Measurements from ENCODE around the gene APOB. TPM values are rescaled to one million over a fixed set of nuclear protein-coding genes. Genes with fewer than 3 reads are reported as not detected.

APOB gene, protein sequence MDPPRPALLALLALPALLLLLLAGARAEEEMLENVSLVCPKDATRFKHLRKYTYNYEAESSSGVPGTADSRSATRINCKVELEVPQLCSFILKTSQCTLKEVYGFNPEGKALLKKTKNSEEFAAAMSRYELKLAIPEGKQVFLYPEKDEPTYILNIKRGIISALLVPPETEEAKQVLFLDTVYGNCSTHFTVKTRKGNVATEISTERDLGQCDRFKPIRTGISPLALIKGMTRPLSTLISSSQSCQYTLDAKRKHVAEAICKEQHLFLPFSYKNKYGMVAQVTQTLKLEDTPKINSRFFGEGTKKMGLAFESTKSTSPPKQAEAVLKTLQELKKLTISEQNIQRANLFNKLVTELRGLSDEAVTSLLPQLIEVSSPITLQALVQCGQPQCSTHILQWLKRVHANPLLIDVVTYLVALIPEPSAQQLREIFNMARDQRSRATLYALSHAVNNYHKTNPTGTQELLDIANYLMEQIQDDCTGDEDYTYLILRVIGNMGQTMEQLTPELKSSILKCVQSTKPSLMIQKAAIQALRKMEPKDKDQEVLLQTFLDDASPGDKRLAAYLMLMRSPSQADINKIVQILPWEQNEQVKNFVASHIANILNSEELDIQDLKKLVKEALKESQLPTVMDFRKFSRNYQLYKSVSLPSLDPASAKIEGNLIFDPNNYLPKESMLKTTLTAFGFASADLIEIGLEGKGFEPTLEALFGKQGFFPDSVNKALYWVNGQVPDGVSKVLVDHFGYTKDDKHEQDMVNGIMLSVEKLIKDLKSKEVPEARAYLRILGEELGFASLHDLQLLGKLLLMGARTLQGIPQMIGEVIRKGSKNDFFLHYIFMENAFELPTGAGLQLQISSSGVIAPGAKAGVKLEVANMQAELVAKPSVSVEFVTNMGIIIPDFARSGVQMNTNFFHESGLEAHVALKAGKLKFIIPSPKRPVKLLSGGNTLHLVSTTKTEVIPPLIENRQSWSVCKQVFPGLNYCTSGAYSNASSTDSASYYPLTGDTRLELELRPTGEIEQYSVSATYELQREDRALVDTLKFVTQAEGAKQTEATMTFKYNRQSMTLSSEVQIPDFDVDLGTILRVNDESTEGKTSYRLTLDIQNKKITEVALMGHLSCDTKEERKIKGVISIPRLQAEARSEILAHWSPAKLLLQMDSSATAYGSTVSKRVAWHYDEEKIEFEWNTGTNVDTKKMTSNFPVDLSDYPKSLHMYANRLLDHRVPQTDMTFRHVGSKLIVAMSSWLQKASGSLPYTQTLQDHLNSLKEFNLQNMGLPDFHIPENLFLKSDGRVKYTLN (N-terminal part only)
- under 1 TPM; 0.09 to 0.91 TPM for total RNA-seq

- Histone ChIP-seq H3K36me3 (no peaks in the 10 kb centered on the region), H3K4me1 (replicated peaks) (no peaks in the 10 kb centered on the region), H3K27me3 (replicated peaks; ENCODE audit: insufficient read depth) (no peaks in the 10 kb centered on the region), H3K27ac (no peak within 1 kb of the TSS), H3K4me3 (no peak within 1 kb of the TSS), H3K9me3 (no peaks in the 10 kb centered on the region)
- intact Hi-C loops (cut with DNase I): loop anchor here (1.0 to 5.0 kb wide), 2 partner anchors 74 to 273 kb away; no protein-coding TSS in a partner anchor
- WGBS: 76% methylated on average over 35 of the region's 51 CpGs
- TF ChIP-seq POLR2AphosphoS5 (IDR thresholded peaks at IDR 0.05) (no peak), CTCF (IDR thresholded peaks at IDR 0.05) (no peak), POLR2A (IDR thresholded peaks at IDR 0.05) (no peak)
- DNase-seq (ENCODE audit: low spot score): no peak
These were observed at the start of gene APOB for GRCh38 chr2:21043744-21044532. Gene APOB, minus strand, starts transcription at chr2:21044073. Its CDS starts 128 bp downstream, at chr2:21043945.

GRCh38 chr2:21092308-21092869, 48.5 kb upstream of the APOB start:
- DNase-seq (ENCODE audit: low spot score): no peak
- 79% methylated on average over 3 of the region's 3 CpGs for WGBS
- TF ChIP-seq CTCF (IDR thresholded peaks at IDR 0.05): no peak
- no peak for TF ChIP-seq POLR2AphosphoS5 (IDR thresholded peaks at IDR 0.05)
- no peak for TF ChIP-seq POLR2A (IDR thresholded peaks at IDR 0.05)
- Histone ChIP-seq H3K9me3 (no peaks in the 10 kb centered on the region), H3K4me1 (replicated peaks) (no peaks in the 10 kb centered on the region), H3K27me3 (replicated peaks; ENCODE audit: insufficient read depth) (no peaks in the 10 kb centered on the region), H3K27ac (no peak overlapping the region), H3K4me3 (no peak overlapping the region), H3K36me3 (no peaks in the 10 kb centered on the region)
- intact Hi-C loops (cut with DNase I): no loop called here

- H3K9me3 ChIP-seq: no peaks in the 10 kb centered on the region
- TF ChIP-seq CTCF (IDR thresholded peaks at IDR 0.05) (no peak), POLR2A (IDR thresholded peaks at IDR 0.05) (no peak), POLR2AphosphoS5 (IDR thresholded peaks at IDR 0.05) (no peak)
- H3K27me3 ChIP-seq (replicated peaks; ENCODE audit: insufficient read depth): no peaks in the 10 kb centered on the region
- WGBS: 86% methylated on average over 4 of the region's 4 CpGs
- H3K4me3 ChIP-seq: no peak overlapping the region
- H3K4me1 ChIP-seq (replicated peaks): no peaks in the 10 kb centered on the region
- intact Hi-C loops (cut with DNase I): no loop called here
- no peak for DNase-seq (ENCODE audit: low spot score)
- H3K27ac ChIP-seq: no peak overlapping the region
- no peaks in the 10 kb centered on the region for H3K36me3 ChIP-seq
These were observed 40.5 kb upstream of the APOB start for GRCh38 chr2:21084401-21084800.

GRCh38 chr2:21083482-21083881, 39.6 kb upstream of the APOB start:
- WGBS: 100% methylated on average over 1 of the region's 1 CpG
- no peak for DNase-seq (ENCODE audit: low spot score)
- Histone ChIP-seq H3K27ac (no peak overlapping the region), H3K27me3 (replicated peaks; ENCODE audit: insufficient read depth) (no peaks in the 10 kb centered on the region), H3K36me3 (no peaks in the 10 kb centered on the region), H3K9me3 (no peaks in the 10 kb centered on the region), H3K4me1 (replicated peaks) (no peaks in the 10 kb centered on the region), H3K4me3 (no peak overlapping the region)
- TF ChIP-seq POLR2A (IDR thresholded peaks at IDR 0.05): no peak
- no peak for TF ChIP-seq POLR2AphosphoS5 (IDR thresholded peaks at IDR 0.05)
- TF ChIP-seq CTCF (IDR thresholded peaks at IDR 0.05): no peak
- intact Hi-C loops (cut with DNase I): no loop called here

Data from prostate gland (tissue), 2 donors.